Measurements from ENCODE around the gene PRMT6. TPM values are rescaled to one million over a fixed set of nuclear protein-coding genes. Genes with fewer than 3 reads are reported as not detected.

The PRMT6 gene
- total and polyA plus RNA-seq, 10 of the 15 experiments (the other 5 are each of a cell fraction or from before 2014, with no cell fraction given): 6.0 to 38.6 (median 26.3) TPM

DNA sequence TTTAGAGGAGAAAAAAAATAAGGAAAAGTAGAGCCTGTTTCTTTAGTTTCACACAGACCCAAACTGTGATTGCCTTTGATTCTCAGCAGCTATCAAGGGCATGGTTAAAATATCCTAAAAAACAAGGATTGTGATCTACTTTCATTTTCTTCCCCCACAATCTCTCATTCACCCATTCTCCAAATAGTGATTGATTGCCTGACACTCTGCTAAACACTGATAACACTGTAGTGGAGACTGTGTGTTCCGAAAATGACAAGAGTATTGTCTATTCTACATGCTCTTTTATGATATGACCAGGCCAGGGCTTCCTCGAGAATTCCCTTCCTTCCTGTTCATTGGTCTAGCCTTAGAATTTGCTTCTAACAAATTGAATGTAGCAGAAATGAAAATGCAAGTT, 40.2 kb downstream of the PRMT6 start:
- in situ Hi-C loops (cut with MboI) (no loop called here), intact Hi-C loops (cut with micrococcal nuclease; ENCODE audit: unreplicated experiment) (no loop called here)
- Histone ChIP-seq H3K27me3 (replicated peaks in 1 of 2; ENCODE audit: control insufficient read depth in 2 of 2, insufficient read depth in 2 of 2, low read length in 1 of 2) (no peaks in the 10 kb centered on the region), H3K27ac (ENCODE audit: control insufficient read depth, insufficient read depth) (no peak overlapping the region), H3K9ac (ENCODE audit: control insufficient read depth, insufficient read depth, low read length) (no peak overlapping the region), H4K20me1 (ENCODE audit: control insufficient read depth, insufficient read depth) (no peaks in the 10 kb centered on the region), H2AFZ (ENCODE audit: control insufficient read depth, low read depth, low read length) (no peak overlapping the region), H3K4me3 (no peak overlapping the region), H3K36me3 (ENCODE audit: control insufficient read depth in 2 of 2, insufficient read depth in 2 of 2, low read length in 1 of 2) (no peaks in the 10 kb centered on the region), H3K4me1 (ENCODE audit: control insufficient read depth, insufficient read depth, low read length) (no peaks in the 10 kb centered on the region), H3K79me2 (ENCODE audit: control insufficient read depth, insufficient read depth, low read length) (no peaks in the 10 kb centered on the region), H3K9me3 (replicated peaks; ENCODE audit: control insufficient read depth, insufficient read depth, low read length) (no peaks in the 10 kb centered on the region), H3K4me2 (ENCODE audit: control insufficient read depth, insufficient read depth) (no peak overlapping the region)
- no peak for FAIRE-seq
- DNase-seq (ENCODE audit: low read depth, low spot score): no peak
- ChIA-PET RAD21 (ENCODE audit: unreplicated experiment) (no interaction called here), POLR2A (no interaction called here), SMC1A (ENCODE audit: uncharacterized antibody, unreplicated experiment) (no interaction called here), CTCF (no interaction called here)
- ATAC-seq: no peak
- 20% methylated on average over 2 of the region's 2 CpGs for WGBS (ENCODE audit: insufficient coverage, insufficient replicate concordance, low lambda C conversion rate, missing lambda C conversion rate)
- TF ChIP-seq BRCA1 (IDR thresholded peaks at IDR 0.05; ENCODE audit: low read depth, low read length): no peak
- TF ChIP-seq NR2F1 (conservative IDR thresholded peaks at IDR 0.05): no peak
- TF ChIP-seq PAX5 (IDR thresholded peaks at IDR 0.05; ENCODE audit: borderline replicate concordance, low read depth, low read length): no peak
- TF ChIP-seq, protein P1, sequence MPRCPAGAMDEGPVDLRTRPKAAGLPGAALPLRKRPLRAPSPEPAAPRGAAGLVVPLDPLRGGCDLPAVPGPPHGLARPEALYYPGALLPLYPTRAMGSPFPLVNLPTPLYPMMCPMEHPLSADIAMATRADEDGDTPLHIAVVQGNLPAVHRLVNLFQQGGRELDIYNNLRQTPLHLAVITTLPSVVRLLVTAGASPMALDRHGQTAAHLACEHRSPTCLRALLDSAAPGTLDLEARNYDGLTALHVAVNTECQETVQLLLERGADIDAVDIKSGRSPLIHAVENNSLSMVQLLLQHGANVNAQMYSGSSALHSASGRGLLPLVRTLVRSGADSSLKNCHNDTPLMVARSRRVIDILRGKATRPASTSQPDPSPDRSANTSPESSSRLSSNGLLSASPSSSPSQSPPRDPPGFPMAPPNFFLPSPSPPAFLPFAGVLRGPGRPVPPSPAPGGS (IDR thresholded peaks at IDR 0.05; ENCODE audit: borderline replicate concordance, insufficient read depth, low read depth, low read length, poor library complexity, severe bottlenecking): no peak
- no peak for TF ChIP-seq MTA2 (IDR thresholded peaks at IDR 0.05; ENCODE audit: low read depth)
- TF ChIP-seq RBBP5 (conservative IDR thresholded peaks at IDR 0.05): no peak
- no peak for TF ChIP-seq KDM1A (IDR thresholded peaks at IDR 0.05; ENCODE audit: borderline replicate concordance)
- no peak for TF ChIP-seq EGR1 (IDR thresholded peaks at IDR 0.05; ENCODE audit: borderline replicate concordance in 1 of 2, low read depth in 2 of 2, low read length in 2 of 2)
- no peak for TF ChIP-seq RAD51 (IDR thresholded peaks at IDR 0.05)
- TF ChIP-seq ZNF622 (IDR thresholded peaks at IDR 0.05): no peak
- no peak for TF ChIP-seq ZNF217 (IDR thresholded peaks at IDR 0.05)
- no peak for TF ChIP-seq RCOR1 (conservative IDR thresholded peaks at IDR 0.05; ENCODE audit: low read depth, low read length)
- TF ChIP-seq E2F8 (IDR thresholded peaks at IDR 0.05; ENCODE audit: low read depth, partially characterized antibody): no peak
- TF ChIP-seq MEF2A (IDR thresholded peaks at IDR 0.05; ENCODE audit: insufficient read depth, low read depth, low read length): no peak
- no TSS peak for BruUV-seq (replicated peaks)

All from GM12878 (cell line).